GM18951 (cell line): ENCODE measurements around the gene RAB35.

Source experiments
- POLR2A ChIP-seq: IDR thresholded peaks from 4 replicates; pipeline ENCODE4 v1.6.1; 2011; ENCODE audit warnings: mild to moderate bottlenecking; ENCODE audit not compliant: insufficient read length, insufficient read depth; ENCODE audit errors: extremely low read depth
- in situ Hi-C: fragments of 300-500 bp; cut with MboI; formaldehyde crosslinking; loops from one replicate; pipeline ENCODE4 v1.12.0; 2022; ENCODE audit warnings: low sequenced_read_pairs, mixed read lengths, inconsistent platforms; ENCODE audit not compliant: unreplicated experiment

Gene RAB35

GRCh38 chr12:120116441-120116791 lies at the start of gene RAB35:
Gene RAB35, minus strand, starts transcription at chr12:120116753. Its CDS starts 103 bp downstream, at chr12:120116650.
- TF ChIP-seq POLR2A = no peak

GRCh38 chr12:120164293-120164692 lies 47.7 kb upstream of the RAB35 start:
- in situ Hi-C loops = no loop called here
- TF ChIP-seq POLR2A = no peak

More at GRCh38 chr12:120116441-120116791, at the start of gene RAB35:
- in situ Hi-C loops = no loop called here

GRCh38 chr12:120162763-120163162 lies 46.2 kb upstream of the RAB35 start:
- no peak for TF ChIP-seq POLR2A
- in situ Hi-C loops = no loop called here

GRCh38 chr12:120161852-120162251 lies 45.3 kb upstream of the RAB35 start:
- in situ Hi-C loops = no loop called here
- TF ChIP-seq POLR2A = no peak

- TF ChIP-seq POLR2A = no peak
- in situ Hi-C loops = no loop called here
Observed at GRCh38 chr12:120159509-120160237, 43.1 kb upstream of the RAB35 start.

GRCh38 chr12:120158351-120158750 lies 41.8 kb upstream of the RAB35 start:
- in situ Hi-C loops = no loop called here
- no peak for TF ChIP-seq POLR2A

GRCh38 chr12:120157678-120158077 lies 41.1 kb upstream of the RAB35 start:
- no peak for TF ChIP-seq POLR2A
- in situ Hi-C loops = no loop called here

- TF ChIP-seq POLR2A = no peak
- in situ Hi-C loops = no loop called here
Observed at GRCh38 chr12:120156315-120157259, 40.0 kb upstream of the RAB35 start.

- in situ Hi-C loops = no loop called here
- TF ChIP-seq POLR2A = no peak
Observed at GRCh38 chr12:120155072-120155471, 38.5 kb upstream of the RAB35 start.

- no peak for TF ChIP-seq POLR2A
- in situ Hi-C loops = no loop called here
Observed at GRCh38 chr12:120150919-120151525, 34.5 kb upstream of the RAB35 start.

GRCh38 chr12:120148011-120148410 lies 31.5 kb upstream of the RAB35 start:
- no peak for TF ChIP-seq POLR2A
- in situ Hi-C loops = no loop called here

GRCh38 chr12:120145164-120145563 lies 28.6 kb upstream of the RAB35 start:
- no peak for TF ChIP-seq POLR2A

GRCh38 chr12:120144215-120144614 lies 27.7 kb upstream of the RAB35 start:
- in situ Hi-C loops = no loop called here
- no peak for TF ChIP-seq POLR2A

More at GRCh38 chr12:120145164-120145563, 28.6 kb upstream of the RAB35 start:
- in situ Hi-C loops = no loop called here
